Suprapubic skin (tissue), 3 donors: ENCODE results near the gene KCTD17.

Source experiments
- EP300 ChIP-seq: sonication (generic); formaldehyde crosslinking; IDR thresholded peaks from one replicate; pipeline ENCODE4 v1.6.1; 2017; ENCODE audit warnings: antibody characterized with exemption
- POLR2A ChIP-seq, 2 donors: fragments of 450-650 bp; IDR thresholded peaks; one replicate each; pipeline ENCODE4 v1.6.1; 2017; ENCODE audit warnings: antibody characterized with exemption in 2 of 2, mild to moderate bottlenecking in 2 of 2, moderate library complexity in 2 of 2
- TF ChIP-seq, protein P1 (sequence below), 2 donors: fragments of 200-600 bp in 1 of 2; fragments of 450-650 bp in 1 of 2; sonication (generic) in 1 of 2; IDR thresholded peaks; one replicate each; pipeline ENCODE4 v1.5.1; 2016 to 2019; ENCODE audit warnings: antibody characterized with exemption in 2 of 2, mild to moderate bottlenecking in 1 of 2, moderate library complexity in 1 of 2

DNA sequence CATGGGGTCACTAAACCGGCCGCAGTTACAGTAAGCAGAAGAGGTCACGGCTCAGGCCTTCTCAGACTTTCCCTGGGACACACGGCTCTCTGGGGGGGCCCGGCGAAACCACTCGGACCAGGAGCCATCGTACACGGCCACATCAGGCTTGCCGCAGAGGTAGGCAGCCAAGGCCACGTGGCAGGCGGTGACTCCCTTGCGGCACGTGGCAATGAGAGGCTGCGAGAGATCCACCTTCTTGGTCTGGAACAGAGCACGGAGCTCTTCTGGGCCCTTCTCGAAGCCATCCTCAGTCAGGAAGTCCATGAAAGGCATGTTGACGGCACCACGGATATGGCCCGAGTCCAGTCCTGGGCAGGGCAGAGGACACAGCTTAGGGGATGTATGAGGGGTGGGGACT lies 40.6 kb upstream of the KCTD17 start:
- TF ChIP-seq, protein P1, sequence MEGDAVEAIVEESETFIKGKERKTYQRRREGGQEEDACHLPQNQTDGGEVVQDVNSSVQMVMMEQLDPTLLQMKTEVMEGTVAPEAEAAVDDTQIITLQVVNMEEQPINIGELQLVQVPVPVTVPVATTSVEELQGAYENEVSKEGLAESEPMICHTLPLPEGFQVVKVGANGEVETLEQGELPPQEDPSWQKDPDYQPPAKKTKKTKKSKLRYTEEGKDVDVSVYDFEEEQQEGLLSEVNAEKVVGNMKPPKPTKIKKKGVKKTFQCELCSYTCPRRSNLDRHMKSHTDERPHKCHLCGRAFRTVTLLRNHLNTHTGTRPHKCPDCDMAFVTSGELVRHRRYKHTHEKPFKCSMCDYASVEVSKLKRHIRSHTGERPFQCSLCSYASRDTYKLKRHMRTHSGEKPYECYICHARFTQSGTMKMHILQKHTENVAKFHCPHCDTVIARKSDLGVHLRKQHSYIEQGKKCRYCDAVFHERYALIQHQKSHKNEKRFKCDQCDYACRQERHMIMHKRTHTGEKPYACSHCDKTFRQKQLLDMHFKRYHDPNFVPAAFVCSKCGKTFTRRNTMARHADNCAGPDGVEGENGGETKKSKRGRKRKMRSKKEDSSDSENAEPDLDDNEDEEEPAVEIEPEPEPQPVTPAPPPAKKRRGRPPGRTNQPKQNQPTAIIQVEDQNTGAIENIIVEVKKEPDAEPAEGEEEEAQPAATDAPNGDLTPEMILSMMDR (IDR thresholded peaks at IDR 0.05) = no peak
- TF ChIP-seq EP300 (no peak), POLR2A (IDR thresholded peaks at IDR 0.05) (no peak)
